HEK293 (cell line): ENCODE measurements around the gene RARS1.

Experiments used
- KLF9 ChIP-seq: fragments of 450-650 bp; formaldehyde crosslinking; IDR thresholded peaks from 2 replicates; pipeline ENCODE4 v1.5.1; 2016; ENCODE audit warnings: missing biosample characterization, missing genetic modification characterization, low read depth
- REPIN1 ChIP-seq: fragments of 450-650 bp; formaldehyde crosslinking; IDR thresholded peaks from 2 replicates; pipeline ENCODE4 v1.5.1; 2017; ENCODE audit warnings: missing biosample characterization, missing genetic modification characterization, low read depth
- TCF7L2 ChIP-seq: IDR thresholded peaks from 2 replicates; pipeline ENCODE4 v1.6.1; 2011; ENCODE audit warnings: low read depth, mild to moderate bottlenecking, inconsistent platforms, low read length, moderate library complexity, borderline replicate concordance
- ZNF274 ChIP-seq, 2 experiments: fragments of 200-500 bp in 1 of 2; fragments of 450-650 bp in 1 of 2; sonication (Bioruptor generic) in 1 of 2; formaldehyde crosslinking in 1 of 2; IDR thresholded peaks; 2 replicates each; pipeline versions ENCODE4 v1.5.1 to v1.6.1; 2014 to 2016; ENCODE audit warnings: borderline replicate concordance in 1 of 2, inconsistent platforms in 1 of 2, low read length in 1 of 2, missing biosample characterization in 1 of 2, missing genetic modification characterization in 1 of 2
- TF ChIP-seq, protein P1 (sequence below): fragments of 450-650 bp; formaldehyde crosslinking; IDR thresholded peaks from 2 replicates; pipeline ENCODE4 v1.5.1; 2016; ENCODE audit warnings: missing biosample characterization, missing genetic modification characterization
- TF ChIP-seq, protein P2 (sequence below): sonication (generic); formaldehyde crosslinking; IDR thresholded peaks from 2 replicates; pipeline ENCODE4 v1.8.1; 2022; ENCODE audit warnings: mild to moderate bottlenecking, moderate library complexity, missing genetic modification reagents
- TF ChIP-seq, protein P3 (sequence below): fragments of 450-650 bp; formaldehyde crosslinking; IDR thresholded peaks from 2 replicates; pipeline ENCODE4 v1.5.1; 2016; ENCODE audit warnings: missing biosample characterization, missing genetic modification characterization
- TF ChIP-seq, protein P4 (sequence below): fragments of 450-650 bp; formaldehyde crosslinking; IDR thresholded peaks from 2 replicates; pipeline ENCODE4 v1.5.1; 2016; ENCODE audit warnings: missing biosample characterization, missing genetic modification characterization

DNA sequence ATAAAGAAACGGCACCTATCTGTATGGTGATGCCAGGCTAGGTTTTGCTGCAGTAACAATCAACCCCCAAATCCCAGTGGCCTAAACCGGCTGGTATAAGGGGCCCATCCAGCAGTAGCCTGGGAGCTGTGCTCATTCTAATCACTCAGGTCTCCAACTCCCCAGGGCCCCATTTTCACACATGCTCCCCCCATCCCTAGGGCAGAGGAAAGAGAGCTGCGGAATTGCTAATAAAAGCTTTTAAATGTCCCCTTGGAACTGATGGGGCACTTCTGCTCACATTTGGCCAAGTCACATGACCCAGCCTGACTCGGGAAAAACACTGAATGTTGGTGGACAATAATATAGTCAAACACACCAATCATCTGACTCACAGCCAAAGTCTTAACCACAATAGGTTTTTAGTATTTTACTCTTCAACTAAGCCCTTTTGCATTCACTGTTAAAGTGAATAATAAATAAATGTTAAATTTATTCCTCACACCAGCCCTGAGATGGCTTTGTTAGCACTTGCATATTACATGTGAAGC is 44.4 kb downstream of the RARS1 start:
- TF ChIP-seq, protein P1, sequence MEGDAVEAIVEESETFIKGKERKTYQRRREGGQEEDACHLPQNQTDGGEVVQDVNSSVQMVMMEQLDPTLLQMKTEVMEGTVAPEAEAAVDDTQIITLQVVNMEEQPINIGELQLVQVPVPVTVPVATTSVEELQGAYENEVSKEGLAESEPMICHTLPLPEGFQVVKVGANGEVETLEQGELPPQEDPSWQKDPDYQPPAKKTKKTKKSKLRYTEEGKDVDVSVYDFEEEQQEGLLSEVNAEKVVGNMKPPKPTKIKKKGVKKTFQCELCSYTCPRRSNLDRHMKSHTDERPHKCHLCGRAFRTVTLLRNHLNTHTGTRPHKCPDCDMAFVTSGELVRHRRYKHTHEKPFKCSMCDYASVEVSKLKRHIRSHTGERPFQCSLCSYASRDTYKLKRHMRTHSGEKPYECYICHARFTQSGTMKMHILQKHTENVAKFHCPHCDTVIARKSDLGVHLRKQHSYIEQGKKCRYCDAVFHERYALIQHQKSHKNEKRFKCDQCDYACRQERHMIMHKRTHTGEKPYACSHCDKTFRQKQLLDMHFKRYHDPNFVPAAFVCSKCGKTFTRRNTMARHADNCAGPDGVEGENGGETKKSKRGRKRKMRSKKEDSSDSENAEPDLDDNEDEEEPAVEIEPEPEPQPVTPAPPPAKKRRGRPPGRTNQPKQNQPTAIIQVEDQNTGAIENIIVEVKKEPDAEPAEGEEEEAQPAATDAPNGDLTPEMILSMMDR: no peak
- TF ChIP-seq KLF9: no peak
- TF ChIP-seq, protein P2, sequence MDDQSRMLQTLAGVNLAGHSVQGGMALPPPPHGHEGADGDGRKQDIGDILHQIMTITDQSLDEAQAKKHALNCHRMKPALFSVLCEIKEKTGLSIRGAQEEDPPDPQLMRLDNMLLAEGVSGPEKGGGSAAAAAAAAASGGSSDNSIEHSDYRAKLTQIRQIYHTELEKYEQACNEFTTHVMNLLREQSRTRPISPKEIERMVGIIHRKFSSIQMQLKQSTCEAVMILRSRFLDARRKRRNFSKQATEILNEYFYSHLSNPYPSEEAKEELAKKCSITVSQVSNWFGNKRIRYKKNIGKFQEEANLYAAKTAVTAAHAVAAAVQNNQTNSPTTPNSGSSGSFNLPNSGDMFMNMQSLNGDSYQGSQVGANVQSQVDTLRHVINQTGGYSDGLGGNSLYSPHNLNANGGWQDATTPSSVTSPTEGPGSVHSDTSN (CRISPR knock-in tag): no peak
- no peak for TF ChIP-seq REPIN1 (tag by site-specific recombination)
- TF ChIP-seq, protein P3, sequence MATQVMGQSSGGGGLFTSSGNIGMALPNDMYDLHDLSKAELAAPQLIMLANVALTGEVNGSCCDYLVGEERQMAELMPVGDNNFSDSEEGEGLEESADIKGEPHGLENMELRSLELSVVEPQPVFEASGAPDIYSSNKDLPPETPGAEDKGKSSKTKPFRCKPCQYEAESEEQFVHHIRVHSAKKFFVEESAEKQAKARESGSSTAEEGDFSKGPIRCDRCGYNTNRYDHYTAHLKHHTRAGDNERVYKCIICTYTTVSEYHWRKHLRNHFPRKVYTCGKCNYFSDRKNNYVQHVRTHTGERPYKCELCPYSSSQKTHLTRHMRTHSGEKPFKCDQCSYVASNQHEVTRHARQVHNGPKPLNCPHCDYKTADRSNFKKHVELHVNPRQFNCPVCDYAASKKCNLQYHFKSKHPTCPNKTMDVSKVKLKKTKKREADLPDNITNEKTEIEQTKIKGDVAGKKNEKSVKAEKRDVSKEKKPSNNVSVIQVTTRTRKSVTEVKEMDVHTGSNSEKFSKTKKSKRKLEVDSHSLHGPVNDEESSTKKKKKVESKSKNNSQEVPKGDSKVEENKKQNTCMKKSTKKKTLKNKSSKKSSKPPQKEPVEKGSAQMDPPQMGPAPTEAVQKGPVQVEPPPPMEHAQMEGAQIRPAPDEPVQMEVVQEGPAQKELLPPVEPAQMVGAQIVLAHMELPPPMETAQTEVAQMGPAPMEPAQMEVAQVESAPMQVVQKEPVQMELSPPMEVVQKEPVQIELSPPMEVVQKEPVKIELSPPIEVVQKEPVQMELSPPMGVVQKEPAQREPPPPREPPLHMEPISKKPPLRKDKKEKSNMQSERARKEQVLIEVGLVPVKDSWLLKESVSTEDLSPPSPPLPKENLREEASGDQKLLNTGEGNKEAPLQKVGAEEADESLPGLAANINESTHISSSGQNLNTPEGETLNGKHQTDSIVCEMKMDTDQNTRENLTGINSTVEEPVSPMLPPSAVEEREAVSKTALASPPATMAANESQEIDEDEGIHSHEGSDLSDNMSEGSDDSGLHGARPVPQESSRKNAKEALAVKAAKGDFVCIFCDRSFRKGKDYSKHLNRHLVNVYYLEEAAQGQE (tag by site-specific recombination): no peak
- TF ChIP-seq TCF7L2: no peak
- TF ChIP-seq, protein P4, sequence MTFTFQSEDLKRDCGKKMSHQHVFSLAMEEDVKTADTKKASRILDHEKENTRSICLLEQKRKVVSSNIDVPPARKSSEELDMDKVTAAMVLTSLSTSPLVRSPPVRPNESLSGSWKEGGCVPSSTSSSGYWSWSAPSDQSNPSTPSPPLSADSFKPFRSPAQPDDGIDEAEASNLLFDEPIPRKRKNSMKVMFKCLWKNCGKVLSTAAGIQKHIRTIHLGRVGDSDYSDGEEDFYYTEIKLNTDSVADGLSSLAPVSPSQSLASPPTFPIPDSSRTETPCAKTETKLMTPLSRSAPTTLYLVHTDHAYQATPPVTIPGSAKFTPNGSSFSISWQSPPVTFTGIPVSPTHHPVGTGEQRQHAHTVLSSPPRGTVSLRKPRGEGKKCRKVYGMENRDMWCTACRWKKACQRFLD (tag by site-specific recombination): no peak
- TF ChIP-seq ZNF274 (IDR thresholded peaks at IDR 0.05; ENCODE audit: low read length): no peak
- TF ChIP-seq ZNF274 (tag by site-specific recombination; IDR thresholded peaks at IDR 0.05; ENCODE audit: borderline replicate concordance): no peak
